Tibial artery (tissue), 4 donors: ENCODE data around the gene TMEM37.

Experiments
- DNase-seq, 2 donors: peaks; one replicate each; pipeline ENCODE4 v3.0.0-alpha.2; 2019
- H3K27ac ChIP-seq, 2 donors: fragments of 200-600 bp; sonication (generic) in 1 of 2; 1 replicate in 1 of 2; 2 replicates in 1 of 2; pipeline ENCODE4 v1.5.1; 2018 to 2019; ENCODE audit warnings: mild to moderate bottlenecking in 1 of 2
- H3K27me3 ChIP-seq, 2 donors: fragments of 200-600 bp; sonication (generic) in 1 of 2; one replicate each; pipeline versions ENCODE4 v1.5.1 to v1.6.0; 2016 to 2019
- H3K36me3 ChIP-seq, 3 donors: fragments of 200-600 bp; sonication (generic) in 2 of 3; one replicate each; pipeline ENCODE4 v1.5.1; 2016 to 2019; ENCODE audit warnings: mild to moderate bottlenecking in 2 of 3
- H3K4me1 ChIP-seq, 4 donors: fragments of 200-600 bp; sonication (generic) in 2 of 4; 1 replicate in 3 of 4; 2 replicates in 1 of 4; pipeline ENCODE4 v1.5.1; 2016 to 2019
- H3K4me3 ChIP-seq, 2 donors: fragments of 200-600 bp; sonication (generic) in 1 of 2; 1 replicate in 1 of 2; 2 replicates in 1 of 2; pipeline ENCODE4 v1.5.1; 2018 to 2019; ENCODE audit warnings: mild to moderate bottlenecking in 2 of 2
- H3K9me3 ChIP-seq, 3 donors: fragments of 200-600 bp; sonication (generic) in 1 of 3; one replicate each; pipeline ENCODE4 v1.5.1; 2016 to 2019
- CTCF ChIP-seq, 2 experiments: fragments of 200-600 bp in 1 of 2; fragments of 450-650 bp in 1 of 2; IDR thresholded peaks; one replicate each; pipeline ENCODE4 v1.5.1; 2017 to 2019; ENCODE audit warnings: antibody characterized with exemption in 2 of 2, mild to moderate bottlenecking in 1 of 2, moderate library complexity in 1 of 2
- intact Hi-C: fragments of 100-400 bp; cut with DNase I; formaldehyde crosslinking; loops from one replicate; pipeline ENCODE4 v1.15.0; 2023; ENCODE audit warnings: low total_unique reads

Gene TMEM37

GRCh38 chr2:119476301-119477112 lies 44.9 kb downstream of the TMEM37 start:
- no peak overlapping the region for H3K4me3 ChIP-seq
- H3K9me3 ChIP-seq = no peaks in the 10 kb centered on the region
- no peaks in the 10 kb centered on the region for H3K36me3 ChIP-seq
- no peak overlapping the region for H3K27ac ChIP-seq
- H3K27me3 ChIP-seq = peaks cover 0 to 15% of the 10 kb centered on the region in 2 donors
- DNase-seq = peak in 1 of 2 donors; percentile 67
- TF ChIP-seq CTCF (IDR thresholded peaks at IDR 0.05) = peak; percentile 83 to 95
- intact Hi-C loops = loop anchor here (2.0 to 10.0 kb wide), 2 partner anchors 70 to 602 kb away; no protein-coding TSS in a partner anchor
- H3K4me1 ChIP-seq = peaks cover 0 to 7% (median 3%) of the 10 kb centered on the region in 4 donors

DNA sequence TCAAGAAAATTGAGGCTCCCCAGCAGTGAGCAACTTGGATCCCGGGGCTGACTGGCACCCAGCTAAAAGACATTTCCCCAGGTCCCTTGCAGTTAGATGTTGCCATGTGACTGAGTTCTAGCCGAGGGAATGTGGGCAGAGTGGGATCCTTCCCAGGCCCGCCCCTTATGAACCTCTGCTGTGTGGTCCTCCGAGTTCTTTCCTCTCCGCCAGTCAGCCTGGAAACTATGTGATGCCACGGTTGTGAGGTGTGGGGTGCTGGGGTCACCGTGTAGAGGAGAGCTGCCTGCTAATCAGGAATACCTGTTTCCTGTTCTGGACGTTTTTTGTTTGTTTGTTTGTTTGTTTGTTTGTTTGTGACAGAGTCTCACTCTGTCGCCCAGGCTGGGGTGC lies 45.5 kb downstream of the TMEM37 start:
- TF ChIP-seq CTCF (IDR thresholded peaks at IDR 0.05) = no peak
- Histone ChIP-seq H3K4me3 (no peak overlapping the region), H3K27me3 (peaks cover 0 to 15% of the 10 kb centered on the region in 2 donors), H3K27ac (no peak overlapping the region), H3K36me3 (no peaks in the 10 kb centered on the region), H3K9me3 (no peaks in the 10 kb centered on the region), H3K4me1 (peaks cover 0 to 11% (median 6%) of the 10 kb centered on the region in 4 donors)
- peak in 1 of 2 donors; percentile 20 for DNase-seq
- intact Hi-C loops = loop anchor here (2.0 to 10.0 kb wide), 2 partner anchors 70 to 602 kb away; no protein-coding TSS in a partner anchor

DNA sequence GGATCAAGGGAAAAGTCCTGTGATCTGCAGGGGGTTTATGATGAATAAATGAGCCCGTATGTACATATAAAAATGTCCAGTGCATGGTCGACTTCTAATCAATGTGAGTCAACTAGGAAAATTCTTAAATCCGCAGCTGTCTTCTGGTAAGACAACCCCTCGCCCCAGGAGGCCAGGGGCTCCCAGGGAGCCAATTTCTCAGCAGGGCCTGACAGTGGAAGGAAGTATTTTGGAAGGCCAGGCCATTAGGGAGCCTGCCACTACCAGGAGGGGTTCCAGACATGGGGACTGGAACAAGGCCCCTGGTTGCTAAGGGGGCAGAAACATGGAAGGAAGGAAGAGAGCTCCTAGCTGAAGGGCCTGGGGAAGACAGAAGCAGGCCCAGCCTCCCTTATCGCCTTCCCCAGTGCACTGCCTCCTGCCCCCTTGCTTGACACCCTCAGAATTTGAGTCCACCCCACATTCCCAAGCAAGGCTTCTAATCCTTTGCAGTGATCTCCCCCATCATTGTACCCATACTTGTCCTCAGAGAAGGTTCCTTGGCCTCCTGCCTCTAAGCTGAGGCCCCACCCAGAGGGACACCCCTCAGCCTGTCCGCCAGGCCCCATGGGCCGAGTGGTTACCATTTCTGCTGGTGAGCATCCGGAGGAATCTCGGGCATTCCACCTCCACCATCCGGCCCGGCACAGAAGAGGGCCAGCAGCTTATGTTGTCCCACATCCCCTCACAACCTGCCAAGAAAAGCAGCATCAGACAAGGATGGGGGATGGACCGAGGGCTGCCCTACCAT lies 46.7 kb downstream of the TMEM37 start:
- DNase-seq = peak in 1 of 2 donors; percentile 50
- Histone ChIP-seq H3K4me3 (no peak overlapping the region), H3K4me1 (peaks cover 0 to 24% (median 19%) of the 10 kb centered on the region in 4 donors), H3K9me3 (no peaks in the 10 kb centered on the region), H3K27ac (no peak overlapping the region), H3K36me3 (no peaks in the 10 kb centered on the region), H3K27me3 (peaks cover 0 to 15% of the 10 kb centered on the region in 2 donors)
- intact Hi-C loops = loop anchor here (10.0 kb wide), 1 partner anchor 604 kb away; no protein-coding TSS in a partner anchor
- TF ChIP-seq CTCF (IDR thresholded peaks at IDR 0.05) = no peak

DNA sequence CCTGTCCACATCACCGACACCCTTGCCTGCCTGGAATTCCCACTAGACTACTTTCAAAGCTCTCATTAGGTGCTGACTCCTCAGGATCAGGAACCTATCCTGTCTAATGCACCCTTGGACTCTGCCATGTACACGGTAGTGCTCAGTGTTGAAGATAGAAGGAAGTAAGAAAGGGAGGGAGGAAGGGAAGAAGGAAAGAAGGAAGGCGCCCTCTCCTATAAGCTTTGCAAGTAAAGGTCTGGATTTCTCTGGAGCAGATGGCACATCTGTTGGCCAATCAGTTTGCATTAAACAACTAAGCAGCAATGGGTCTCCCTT lies 47.3 kb downstream of the TMEM37 start:
- H3K4me1 ChIP-seq = peaks cover 0 to 29% (median 23%) of the 10 kb centered on the region in 4 donors
- H3K36me3 ChIP-seq = no peaks in the 10 kb centered on the region
- H3K27ac ChIP-seq = no peak overlapping the region
- no peak for TF ChIP-seq CTCF (IDR thresholded peaks at IDR 0.05)
- H3K27me3 ChIP-seq = peaks cover 0 to 15% of the 10 kb centered on the region in 2 donors
- no peak for DNase-seq
- no peak overlapping the region for H3K4me3 ChIP-seq
- intact Hi-C loops = loop anchor here (10.0 kb wide), 1 partner anchor 604 kb away; no protein-coding TSS in a partner anchor
- no peaks in the 10 kb centered on the region for H3K9me3 ChIP-seq

GRCh38 chr2:119480184-119480583 lies 48.5 kb downstream of the TMEM37 start:
- H3K9me3 ChIP-seq = no peaks in the 10 kb centered on the region
- peak in 1 of 2 donors; percentile 4 for DNase-seq
- intact Hi-C loops = no loop called here
- TF ChIP-seq CTCF (IDR thresholded peaks at IDR 0.05) = no peak
- H3K27ac ChIP-seq = no peak overlapping the region
- H3K4me1 ChIP-seq = peaks cover 0 to 42% (median 29%) of the 10 kb centered on the region in 4 donors
- peaks cover 0 to 15% of the 10 kb centered on the region in 2 donors for H3K27me3 ChIP-seq
- H3K36me3 ChIP-seq = no peaks in the 10 kb centered on the region
- H3K4me3 ChIP-seq = no peak overlapping the region
